ENCODE data around the gene TMEM74B. TPM values are rescaled to one million over a fixed set of nuclear protein-coding genes. Genes with fewer than 3 reads are reported as not detected.

Gene TMEM74B
- total RNA-seq, 2 donors from 2014 or later, result 0.60 to 1.5 TPM

DNA sequence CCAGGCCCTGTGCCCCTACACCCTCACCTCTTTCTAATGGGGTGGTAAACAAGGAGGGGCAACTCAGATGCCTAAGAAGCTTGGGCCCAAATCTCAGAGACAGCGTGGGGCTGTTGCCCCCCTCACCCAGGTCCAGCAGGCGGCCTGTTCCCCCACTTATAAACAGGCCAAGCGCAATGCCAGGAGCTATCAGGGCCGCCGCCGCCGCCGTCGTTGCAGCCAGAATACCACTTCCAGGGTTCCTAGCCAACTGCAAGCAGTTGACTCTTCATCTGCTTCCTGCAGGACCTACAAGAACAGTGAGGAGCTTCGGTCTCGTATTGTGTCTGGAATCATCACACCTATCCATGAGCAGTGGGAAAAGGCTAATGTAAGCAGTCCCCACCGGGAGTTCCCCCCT is 49.9 kb downstream of the TMEM74B start:
- peaks cover 24% of the 10 kb centered on the region for H3K4me1 Mint-ChIP-seq (ENCODE audit: low read depth)
- H3K4me3 Mint-ChIP-seq, result no peak overlapping the region
- H3K27me3 Mint-ChIP-seq (ENCODE audit: low read depth), result no peaks in the 10 kb centered on the region
- DNase-seq, result no peak
- H3K36me3 Mint-ChIP-seq (ENCODE audit: insufficient read depth in 2 of 2), result peaks cover 16 to 71% of the 10 kb centered on the region in 2 donors
- H3K27ac Mint-ChIP-seq, result no peak overlapping the region
- no peak for ATAC-seq (replicated peaks in 1 of 2)
- H3K9me3 Mint-ChIP-seq, result no peaks in the 10 kb centered on the region

- no peak for DNase-seq
- no peak overlapping the region for H3K4me3 Mint-ChIP-seq
Measured at GRCh38 chr20:1134355-1134754, 50.4 kb downstream of the TMEM74B start.

DNA sequence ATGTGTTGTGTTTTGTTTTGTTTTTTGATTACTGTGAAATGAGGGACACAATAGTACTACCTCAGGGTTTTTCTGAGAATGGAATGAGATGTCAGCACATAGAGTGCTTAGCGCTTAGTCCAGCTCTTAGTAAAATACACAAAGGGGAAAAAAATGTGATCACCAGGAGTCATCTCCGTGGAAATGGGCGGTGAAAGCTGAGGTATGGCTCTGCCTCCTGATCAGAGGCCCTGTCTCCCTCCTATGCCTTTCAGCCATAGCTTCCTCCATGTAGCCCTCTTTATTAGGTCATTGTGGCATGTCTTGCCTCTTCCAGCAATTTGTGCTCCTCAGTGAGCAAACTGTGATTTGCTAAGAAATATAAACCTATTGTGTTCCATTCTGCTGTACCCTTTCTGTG is 53.4 kb downstream of the TMEM74B start:
- Mint-ChIP-seq H3K9me3 (no peaks in the 10 kb centered on the region), H3K36me3 (ENCODE audit: insufficient read depth in 2 of 2) (peaks cover 21 to 66% of the 10 kb centered on the region in 2 donors), H3K4me3 (no peak overlapping the region), H3K27me3 (ENCODE audit: low read depth) (no peaks in the 10 kb centered on the region), H3K27ac (peak overlapping the region; percentile 12), H3K4me1 (ENCODE audit: low read depth) (peaks cover 24% of the 10 kb centered on the region)
- ATAC-seq (replicated peaks in 1 of 2) (no peak), DNase-seq (no peak)

More at GRCh38 chr20:1134355-1134754, 50.4 kb downstream of the TMEM74B start:
- peaks cover 24% of the 10 kb centered on the region for H3K4me1 Mint-ChIP-seq (ENCODE audit: low read depth)
- H3K9me3 Mint-ChIP-seq, result no peaks in the 10 kb centered on the region
- H3K27ac Mint-ChIP-seq, result peak overlapping the region; percentile 52
- no peaks in the 10 kb centered on the region for H3K27me3 Mint-ChIP-seq (ENCODE audit: low read depth)
- peaks cover 17 to 72% of the 10 kb centered on the region in 2 donors for H3K36me3 Mint-ChIP-seq (ENCODE audit: insufficient read depth in 2 of 2)
- no peak for ATAC-seq (replicated peaks in 1 of 2)

GRCh38 chr20:1130847-1131246 is 53.9 kb downstream of the TMEM74B start:
- ATAC-seq (replicated peaks in 1 of 2) (no peak), DNase-seq (no peak)
- Mint-ChIP-seq H3K4me1 (ENCODE audit: low read depth) (peaks cover 24% of the 10 kb centered on the region), H3K36me3 (ENCODE audit: insufficient read depth in 2 of 2) (peaks cover 22 to 68% of the 10 kb centered on the region in 2 donors), H3K27ac (no peak overlapping the region), H3K9me3 (no peaks in the 10 kb centered on the region), H3K4me3 (no peak overlapping the region), H3K27me3 (ENCODE audit: low read depth) (no peaks in the 10 kb centered on the region)

Other genes with a start within 250 kb of the TMEM74B start
- under 1 TPM in 1 of 2 donors, not detected in 1; 0.12 TPM for gene RSPO4, start 182.7 kb downstream of the TMEM74B start, total RNA-seq
- gene PSMF1, start 66.4 kb downstream of the TMEM74B start, total RNA-seq, result 100 to 1,000 TPM; 168 to 185 TPM
- under 1 TPM in 1 of 2 donors, not detected in 1; 0.19 TPM for gene C20orf202, start 18.5 kb upstream of the TMEM74B start, total RNA-seq
- 1 to 10 TPM in 1 of 2 donors, under 1 TPM in 1; 0.21 to 1.2 TPM for gene RAD21L1, start 41.1 kb upstream of the TMEM74B start, total RNA-seq
- 1 to 10 TPM; 7.1 to 7.8 TPM for gene SNPH, start 81.3 kb upstream of the TMEM74B start, total RNA-seq
- 10 to 100 TPM; 11.0 to 11.5 TPM for gene SDCBP2, start 144.2 kb upstream of the TMEM74B start, total RNA-seq
- gene FKBP1A, start 208.1 kb upstream of the TMEM74B start, total RNA-seq, result 100 to 1,000 TPM; 228 to 278 TPM